B cell (primary cell): ENCODE measurements around the gene SCGB1C2. TPM values are rescaled to one million over a fixed set of nuclear protein-coding genes. Genes with fewer than 3 reads are reported as not detected.

ENCODE experiments used
- ATAC-seq: fragments of 200-7000 bp; cut with Tn5 transposase; one replicate; pipeline ENCODE4 v1.10.0; 2021; ENCODE audit warnings: low read depth, mild to moderate bottlenecking, moderate number of reproducible peaks, moderate library complexity
- CTCF ChIA-PET: fragments of 350-600 bp; sonication (Branson Sonifier 250); formaldehyde crosslinking; loops from one replicate; lab custom pipeline; 2021; ENCODE audit warnings: antibody characterized with exemption, inconsistent platforms; lab: Charles Lee
- POLR2A ChIA-PET: fragments of 350-600 bp; sonication (Branson Sonifier 250); formaldehyde crosslinking; loops from one replicate; lab custom pipeline; 2021; ENCODE audit warnings: antibody characterized with exemption; lab: Charles Lee
- DNase-seq: peaks from one replicate; pipeline ENCODE4 v3.0.0; 2013
- H2AFZ ChIP-seq: 2 replicates; pipeline ENCODE4 v1.6.1; 2012; ENCODE audit warnings: mild to moderate bottlenecking, low read depth, low read length; ENCODE audit not compliant: insufficient read depth, poor library complexity, severe bottlenecking
- H3K27ac ChIP-seq, 2 donors: 1 replicate in 1 of 2; 2 replicates in 1 of 2; pipeline ENCODE4 v1.5.1; 2012 to 2013; ENCODE audit warnings: low read length in 2 of 2, mild to moderate bottlenecking in 2 of 2, moderate library complexity in 1 of 2
- H3K27me3 ChIP-seq, 4 experiments: fragments of 200-600 bp in 1 of 4; sonication (generic) in 1 of 4; replicated peaks in 1 of 4; 1 replicate in 2 of 4; 2 replicates in 2 of 4; pipeline versions ENCODE4 v1.6.1 to v1.7.0; 2013 to 2016; ENCODE audit warnings: low read length in 3 of 4, mild to moderate bottlenecking in 2 of 4, mixed read lengths in 1 of 4, moderate library complexity in 1 of 4; ENCODE audit not compliant: insufficient read depth in 4 of 4, control insufficient read depth in 3 of 4; ENCODE audit errors: control extremely low read depth in 1 of 4
- H3K36me3 ChIP-seq, 2 experiments: replicated peaks in 1 of 2; 1 replicate in 1 of 2; 2 replicates in 1 of 2; pipeline versions ENCODE4 v1.6.1 to v1.7.1; 2013; ENCODE audit warnings: low read length in 1 of 2; ENCODE audit not compliant: insufficient read depth in 2 of 2, control insufficient read depth in 1 of 2; ENCODE audit errors: control extremely low read depth in 1 of 2, extremely low read depth in 1 of 2
- H3K4me1 ChIP-seq, 2 donors: fragments of 200-600 bp in 1 of 2; sonication (generic) in 1 of 2; 1 replicate in 1 of 2; 2 replicates in 1 of 2; pipeline versions ENCODE4 v1.5.1 to v1.6.1; 2013 to 2017; ENCODE audit warnings: low read length in 2 of 2; ENCODE audit not compliant: control insufficient read depth in 2 of 2, insufficient read depth in 2 of 2
- H3K4me2 ChIP-seq: replicated peaks from 2 replicates; pipeline ENCODE3; 2012; ENCODE audit warnings: mild to moderate bottlenecking, low read depth, low read length; ENCODE audit not compliant: poor library complexity, severe bottlenecking
- H3K4me3 ChIP-seq, 5 experiments: fragments of 200-600 bp in 1 of 5; sonication (generic) in 1 of 5; 1 replicate in 3 of 5; 2 replicates in 2 of 5; pipeline versions ENCODE4 v1.5.1 to v1.7.0; 2011 to 2016; ENCODE audit warnings: low read length in 4 of 5, mild to moderate bottlenecking in 4 of 5, low read depth in 2 of 5, control low read depth in 1 of 5, moderate library complexity in 1 of 5; ENCODE audit not compliant: insufficient read depth in 1 of 5; ENCODE audit errors: control extremely low read depth in 1 of 5, extremely low read depth in 1 of 5
- H3K79me2 ChIP-seq: fragments of 200-600 bp; sonication (generic); one replicate; pipeline ENCODE4 v1.6.0; 2016; ENCODE audit warnings: low read length; ENCODE audit not compliant: control insufficient read depth, insufficient read depth
- H3K9ac ChIP-seq: fragments of 200-600 bp; sonication (generic); 2 replicates; pipeline ENCODE4 v1.6.1; 2017; ENCODE audit warnings: mild to moderate bottlenecking, low read length, moderate library complexity
- H3K9me3 ChIP-seq, 3 donors: one replicate each; pipeline versions ENCODE4 v1.6.1 to v1.7.1; 2013; ENCODE audit warnings: low read length in 2 of 3; ENCODE audit not compliant: control insufficient read depth in 2 of 3, insufficient read depth in 1 of 3; ENCODE audit errors: control extremely low read depth in 1 of 3
- H4K20me1 ChIP-seq: 2 replicates; pipeline ENCODE4 v1.6.0; 2012; ENCODE audit warnings: mild to moderate bottlenecking, low read length; ENCODE audit not compliant: insufficient read depth, control insufficient read depth, poor library complexity, severe bottlenecking
- H3K27ac Mint-ChIP-seq: one replicate; pipeline ENCODE4 v1.8.0; 2021; ENCODE audit warnings: mixed read lengths
- H3K27me3 Mint-ChIP-seq: one replicate; pipeline ENCODE4 v1.8.0; 2021; ENCODE audit warnings: mixed read lengths
- H3K4me1 Mint-ChIP-seq: one replicate; pipeline ENCODE4 v1.8.0; 2021; ENCODE audit warnings: mixed read lengths
- H3K4me3 Mint-ChIP-seq: one replicate; pipeline ENCODE4 v1.8.0; 2021; ENCODE audit warnings: mixed read lengths
- H3K9me3 Mint-ChIP-seq: one replicate; pipeline ENCODE4 v1.8.0; 2022; ENCODE audit warnings: mixed read lengths; ENCODE audit not compliant: insufficient read depth
- CTCF ChIP-seq: fragments of 200-600 bp; IDR thresholded peaks from one replicate; pipeline ENCODE4 v1.8.0; 2022; ENCODE audit warnings: antibody characterized with exemption, mild to moderate bottlenecking
- EZH2 ChIP-seq: IDR thresholded peaks from 2 replicates; pipeline ENCODE4 v1.6.1; 2012; ENCODE audit warnings: borderline replicate concordance, low read depth, mild to moderate bottlenecking, moderate library complexity, low read length; ENCODE audit not compliant: insufficient read depth, poor library complexity, severe bottlenecking
- WGBS: methylation state at CpG from one replicate; pipeline ENCODE4 v1.1.5; 2013; ENCODE audit warnings: missing lambda C conversion rate; ENCODE audit not compliant: insufficient coverage; 5-methylcytosine and 5-hydroxymethylcytosine counted together
- intact Hi-C: fragments of 100-400 bp; cut with micrococcal nuclease; formaldehyde crosslinking; loops from one replicate; pipeline ENCODE4 v1.10.0; 2022
- polyA plus RNA-seq: library from polyadenylated mRNA; depleted of rRNA; stranded (reverse); fragments of >200 nt; gene quantifications from 2 replicates; pipeline ENCODE4 v1.2.3, GENCODE V29; 2012
- total RNA-seq, 2 donors: library from RNA; stranded (reverse); fragments of 120-200 nt in 1 of 2; gene quantifications; 1 replicate in 1 of 2; 2 replicates in 1 of 2; pipeline versions ENCODE4 v1.2.3 to v1.2.4, GENCODE V29; 2013 to 2022

The SCGB1C2 gene
- total and polyA plus RNA-seq, 2 donors (not counting 1 experiment from before 2014, with no cell fraction given), result not detected

GRCh38 chr17:147796-148740 lies 10.7 kb downstream of the SCGB1C2 start:
- Histone ChIP-seq H3K4me2 (no peak overlapping the region), H3K36me3 (no peaks in the 10 kb centered on the region), H2AFZ (no peak overlapping the region), H3K4me3 (no peak overlapping the region), H3K27ac (no peak overlapping the region), H3K9ac (no peak overlapping the region), H3K4me1 (peaks cover 0 to 3% of the 10 kb centered on the region in 2 donors), H3K79me2 (no peaks in the 10 kb centered on the region), H3K9me3 (peaks cover 0 to 4% (median 0%) of the 10 kb centered on the region in 3 donors), H3K27me3 (no peaks in the 10 kb centered on the region), H4K20me1 (no peaks in the 10 kb centered on the region)
- intact Hi-C loops, result no loop called here
- TF ChIP-seq CTCF, result no peak
- no peak for TF ChIP-seq EZH2
- POLR2A ChIA-PET, result no interaction called here
- H3K27me3 Mint-ChIP-seq, result peaks cover 4% of the 10 kb centered on the region
- H3K4me1 Mint-ChIP-seq, result peaks cover 3% of the 10 kb centered on the region
- no peak overlapping the region for H3K27ac Mint-ChIP-seq
- CTCF ChIA-PET, result no interaction called here
- ATAC-seq (no peak), DNase-seq (no peak)
- no peak overlapping the region for H3K4me3 Mint-ChIP-seq
- WGBS, result 79% methylated on average over 13 of the region's 17 CpGs
- H3K9me3 Mint-ChIP-seq, result no peaks in the 10 kb centered on the region

GRCh38 chr17:148757-149156 lies 11.4 kb downstream of the SCGB1C2 start:
- TF ChIP-seq CTCF (no peak), EZH2 (no peak)
- peaks cover under 1% of the 10 kb centered on the region for H3K4me1 Mint-ChIP-seq
- no peak overlapping the region for H3K27ac ChIP-seq
- ChIA-PET CTCF (no interaction called here), POLR2A (no interaction called here)
- DNase-seq (no peak), ATAC-seq (no peak)
- WGBS, result 60% methylated on average over 5 of the region's 11 CpGs
- no peaks in the 10 kb centered on the region for H4K20me1 ChIP-seq
- peaks cover 0 to 4% (median 0%) of the 10 kb centered on the region in 3 donors for H3K9me3 ChIP-seq
- intact Hi-C loops, result no loop called here
- H3K79me2 ChIP-seq, result no peaks in the 10 kb centered on the region
- peaks cover 0 to under 1% of the 10 kb centered on the region in 2 donors for H3K4me1 ChIP-seq
- H3K4me3 ChIP-seq, result no peak overlapping the region
- peaks cover 4% of the 10 kb centered on the region for H3K27me3 Mint-ChIP-seq
- no peak overlapping the region for H3K27ac Mint-ChIP-seq
- no peak overlapping the region for H3K4me2 ChIP-seq
- H3K9ac ChIP-seq, result no peak overlapping the region
- no peaks in the 10 kb centered on the region for H3K9me3 Mint-ChIP-seq
- no peak overlapping the region for H2AFZ ChIP-seq
- no peaks in the 10 kb centered on the region for H3K36me3 ChIP-seq
- H3K4me3 Mint-ChIP-seq, result no peak overlapping the region
- no peaks in the 10 kb centered on the region for H3K27me3 ChIP-seq
